NCI-H1694 (cell line): Measurements from ENCODE around the gene REEP3.
A peak's percentile ranks its signal among the peaks of the same experiment; 100 is the strongest.
"Not testable (repeated sequence)": the region's sequence is repeated elsewhere in the genome, so short reads cannot be mapped to it uniquely, and the experiment has no call there.

Experiments used
- DNase-seq: peaks from one replicate; lab custom pipeline; 2025; lab: John Stamatoyannopoulos, UW

REEP3 gene

GRCh38 chr10:63520500-63521415 is at the start of gene REEP3:
Gene REEP3, plus strand, starts transcription at chr10:63521401. Its CDS starts 145 bp downstream, at chr10:63521546.
- peak; percentile 28 for DNase-seq

GRCh38 chr10:63474488-63474887 is 46.7 kb upstream of the REEP3 start:
- DNase-seq = no peak

- no peak for DNase-seq
Observed at GRCh38 chr10:63477927-63478326, 43.3 kb upstream of the REEP3 start.

GRCh38 chr10:63478564-63478963 is 42.6 kb upstream of the REEP3 start:
- DNase-seq = no peak

GRCh38 chr10:63480237-63480636 is 41.0 kb upstream of the REEP3 start:
- DNase-seq = no peak

GRCh38 chr10:63481815-63482421 is 39.3 kb upstream of the REEP3 start:
- no peak for DNase-seq

GRCh38 chr10:63483983-63484382 is 37.2 kb upstream of the REEP3 start:
- DNase-seq = no peak

GRCh38 chr10:63487990-63488389 is 33.2 kb upstream of the REEP3 start:
- no peak for DNase-seq

- no peak for DNase-seq
Observed at GRCh38 chr10:63489838-63490237, 31.4 kb upstream of the REEP3 start.

GRCh38 chr10:63491588-63492316 is 29.4 kb upstream of the REEP3 start:
- no peak for DNase-seq

- DNase-seq = not testable (repeated sequence)
Observed at GRCh38 chr10:63492317-63492690, 28.9 kb upstream of the REEP3 start.

- DNase-seq = no peak
Observed at GRCh38 chr10:63493004-63493403, 28.2 kb upstream of the REEP3 start.

- no peak for DNase-seq
Observed at GRCh38 chr10:63494951-63495350, 26.2 kb upstream of the REEP3 start.

GRCh38 chr10:63496561-63496960 is 24.6 kb upstream of the REEP3 start:
- DNase-seq = no peak

GRCh38 chr10:63497321-63497720 is 23.9 kb upstream of the REEP3 start:
- DNase-seq = no peak

GRCh38 chr10:63498665-63499064 is 22.5 kb upstream of the REEP3 start:
- DNase-seq = no peak

GRCh38 chr10:63500551-63500950 is 20.6 kb upstream of the REEP3 start:
- DNase-seq = not testable (repeated sequence)

GRCh38 chr10:63501954-63502353 is 19.2 kb upstream of the REEP3 start:
- DNase-seq = no peak

- no peak for DNase-seq
Observed at GRCh38 chr10:63502832-63503231, 18.4 kb upstream of the REEP3 start.

- DNase-seq = no peak
Observed at GRCh38 chr10:63503395-63503794, 17.8 kb upstream of the REEP3 start.

- no peak for DNase-seq
Observed at GRCh38 chr10:63504145-63504881, 16.9 kb upstream of the REEP3 start.

GRCh38 chr10:63505562-63505961 is 15.6 kb upstream of the REEP3 start:
- no peak for DNase-seq
